ENCODE measurements around the gene FBXO28. TPM values are rescaled to one million over a fixed set of nuclear protein-coding genes. Genes with fewer than 3 reads are reported as not detected.

Gene FBXO28
- total RNA-seq, 2 experiments from 2014 or later: 19.5 to 20.0 TPM

DNA sequence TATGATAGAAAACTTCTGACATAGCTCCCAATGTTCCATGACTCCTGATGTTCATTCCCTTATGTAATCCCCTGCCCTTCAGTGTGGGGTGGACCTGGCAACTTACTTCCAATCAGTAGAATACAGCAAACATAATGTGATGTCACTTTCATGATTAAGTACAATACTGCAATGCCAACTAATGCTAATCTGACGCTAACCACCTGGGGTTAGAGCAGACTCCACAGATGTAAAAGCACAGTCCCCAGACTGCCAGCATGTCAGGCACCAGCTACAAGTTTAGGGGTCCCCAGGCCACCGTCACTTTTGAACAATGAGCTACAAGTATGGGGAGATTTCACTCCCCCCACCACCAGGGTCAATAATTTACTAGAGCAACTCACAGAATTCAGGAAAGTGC is 32.3 kb upstream of the FBXO28 start:
- Mint-ChIP-seq H3K36me3 (no peaks in the 10 kb centered on the region), H3K9me3 (no peaks in the 10 kb centered on the region), H3K4me3 (no peak overlapping the region), H3K27me3 (peaks cover 10% of the 10 kb centered on the region), H3K4me1 (ENCODE audit: low read depth) (peaks cover 2% of the 10 kb centered on the region), H3K27ac (no peak overlapping the region)
- no peak for DNase-seq
- ChIA-PET CTCF (interaction anchor here (1.0 kb wide), 1 partner anchor 30 kb away, joined by 3 read pairs; no protein-coding TSS in a partner anchor), POLR2A (no interaction called here)
- intact Hi-C loops (cut with micrococcal nuclease): loop anchor here (2.0 kb wide), 1 partner anchor 21 kb away; no protein-coding TSS in a partner anchor

DNA sequence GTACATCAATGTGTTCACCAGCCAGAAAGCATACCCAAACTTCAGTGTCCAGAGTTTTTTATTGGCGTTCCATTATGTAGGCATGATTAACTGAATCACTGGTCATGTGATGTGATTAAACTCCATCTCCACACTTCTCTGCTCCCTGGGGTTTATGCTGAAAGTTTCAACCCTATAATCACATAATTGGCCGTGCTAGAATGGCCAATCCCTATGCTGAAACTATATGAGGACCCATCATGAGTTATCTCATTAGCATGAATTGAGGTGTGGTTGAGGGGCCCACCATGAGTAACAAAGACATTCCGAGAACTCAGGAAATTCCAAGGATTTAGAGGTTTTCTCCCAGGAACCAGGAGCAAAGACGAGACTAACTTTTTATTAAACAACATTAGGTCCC is 31.8 kb upstream of the FBXO28 start:
- intact Hi-C loops (cut with micrococcal nuclease): no loop called here
- ChIA-PET POLR2A (no interaction called here), CTCF (no interaction called here)
- no peaks in the 10 kb centered on the region for H3K9me3 Mint-ChIP-seq
- H3K4me3 Mint-ChIP-seq: no peak overlapping the region
- peaks cover 11% of the 10 kb centered on the region for H3K27me3 Mint-ChIP-seq
- H3K4me1 Mint-ChIP-seq (ENCODE audit: low read depth): peaks cover 2% of the 10 kb centered on the region
- no peak for DNase-seq
- no peaks in the 10 kb centered on the region for H3K36me3 Mint-ChIP-seq
- no peak overlapping the region for H3K27ac Mint-ChIP-seq

DNA sequence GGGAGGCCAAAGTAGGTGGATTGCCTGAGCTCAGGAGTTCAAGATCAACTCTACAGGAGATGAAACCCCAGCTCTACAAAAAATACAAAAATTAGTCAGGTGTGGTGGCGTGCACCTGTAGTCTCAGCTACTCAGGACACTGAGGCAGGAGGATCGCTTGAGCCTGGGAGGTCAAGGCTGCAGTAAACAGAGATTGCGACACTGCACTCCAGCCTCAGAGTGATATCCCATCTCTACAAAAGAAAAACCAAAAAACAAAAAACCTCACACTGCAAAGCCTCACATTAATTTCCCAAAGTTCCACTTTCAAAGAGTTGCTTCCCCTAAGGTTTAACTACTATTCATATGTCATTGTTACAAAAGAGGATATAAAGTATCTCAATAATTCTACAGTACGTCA is 29.0 kb upstream of the FBXO28 start:
- no peaks in the 10 kb centered on the region for H3K36me3 Mint-ChIP-seq
- ChIA-PET POLR2A (no interaction called here), CTCF (no interaction called here)
- intact Hi-C loops (cut with micrococcal nuclease): no loop called here
- no peak for DNase-seq
- H3K9me3 Mint-ChIP-seq: no peaks in the 10 kb centered on the region
- H3K27me3 Mint-ChIP-seq: peaks cover 11% of the 10 kb centered on the region
- no peak overlapping the region for H3K4me3 Mint-ChIP-seq
- peaks cover 2% of the 10 kb centered on the region for H3K4me1 Mint-ChIP-seq (ENCODE audit: low read depth)
- no peak overlapping the region for H3K27ac Mint-ChIP-seq

DNA sequence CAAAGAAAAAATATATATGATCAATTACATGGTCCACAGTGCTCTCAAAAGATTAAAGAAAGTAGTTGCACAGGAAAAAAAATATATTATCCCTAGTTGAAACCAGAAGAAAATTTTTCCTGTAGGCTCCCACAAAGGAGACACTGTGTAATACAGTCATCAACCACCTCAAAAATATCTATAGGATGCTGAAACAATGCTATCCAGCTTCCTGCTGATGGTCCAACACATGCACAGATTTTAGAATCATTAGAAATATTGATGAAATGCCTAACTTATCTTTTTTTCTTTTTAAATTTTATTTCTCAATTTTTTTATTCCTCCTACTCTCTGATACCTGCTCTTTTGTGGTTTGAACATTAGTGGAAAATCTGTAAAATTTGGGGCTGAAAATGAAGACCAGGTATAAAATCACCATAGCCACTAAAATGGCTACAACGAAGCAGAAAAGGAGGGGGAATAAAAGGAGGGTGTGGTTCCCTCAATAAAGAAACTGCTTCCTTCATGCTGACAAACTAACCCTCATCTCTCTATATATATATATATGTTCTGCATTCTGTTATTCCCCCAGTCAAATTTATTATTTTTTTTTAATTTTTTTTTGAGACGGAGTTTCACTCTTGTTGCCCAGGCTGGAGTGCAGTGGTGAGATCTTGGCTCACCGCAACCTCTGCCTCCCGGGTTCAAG is 28.3 kb upstream of the FBXO28 start:
- DNase-seq: no peak
- intact Hi-C loops (cut with micrococcal nuclease): no loop called here
- H3K4me3 Mint-ChIP-seq: no peak overlapping the region
- peaks cover 11% of the 10 kb centered on the region for H3K27me3 Mint-ChIP-seq
- ChIA-PET CTCF (no interaction called here), POLR2A (no interaction called here)
- no peaks in the 10 kb centered on the region for H3K9me3 Mint-ChIP-seq
- H3K36me3 Mint-ChIP-seq: no peaks in the 10 kb centered on the region
- no peak overlapping the region for H3K27ac Mint-ChIP-seq
- no peaks in the 10 kb centered on the region for H3K4me1 Mint-ChIP-seq (ENCODE audit: low read depth)

DNA sequence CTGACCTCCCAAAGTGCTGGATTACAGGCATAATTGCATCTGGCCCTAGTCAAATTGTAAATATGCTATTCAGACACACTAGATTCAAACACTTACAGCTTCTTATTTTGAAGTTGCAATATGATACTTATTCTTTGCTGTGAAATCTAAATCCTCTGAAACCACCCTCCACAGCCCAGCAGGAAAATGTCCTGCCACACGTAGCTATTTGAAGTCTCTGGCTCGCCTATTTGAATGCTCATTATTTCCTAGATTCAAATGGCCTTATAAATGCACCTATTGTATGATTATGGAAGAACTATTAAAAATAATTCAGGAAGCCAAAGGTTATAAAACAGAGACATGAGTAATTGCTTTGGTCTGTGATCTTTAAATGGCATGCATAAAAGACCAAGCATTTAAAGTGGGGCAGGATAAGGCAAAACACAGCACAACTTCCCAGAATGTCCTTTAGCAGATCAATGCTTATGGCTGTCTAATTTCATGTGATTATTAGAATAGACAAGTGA is 26.6 kb upstream of the FBXO28 start:
- peaks cover 12% of the 10 kb centered on the region for H3K27me3 Mint-ChIP-seq
- H3K36me3 Mint-ChIP-seq: no peaks in the 10 kb centered on the region
- intact Hi-C loops (cut with micrococcal nuclease): no loop called here
- no peak for DNase-seq
- H3K27ac Mint-ChIP-seq: no peak overlapping the region
- no peaks in the 10 kb centered on the region for H3K9me3 Mint-ChIP-seq
- no peaks in the 10 kb centered on the region for H3K4me1 Mint-ChIP-seq (ENCODE audit: low read depth)
- CTCF ChIA-PET: interaction anchor here (0.7 kb wide), 1 partner anchor 158 kb away, joined by 3 read pairs; no protein-coding TSS in a partner anchor
- POLR2A ChIA-PET: no interaction called here
- H3K4me3 Mint-ChIP-seq: no peak overlapping the region

DNA sequence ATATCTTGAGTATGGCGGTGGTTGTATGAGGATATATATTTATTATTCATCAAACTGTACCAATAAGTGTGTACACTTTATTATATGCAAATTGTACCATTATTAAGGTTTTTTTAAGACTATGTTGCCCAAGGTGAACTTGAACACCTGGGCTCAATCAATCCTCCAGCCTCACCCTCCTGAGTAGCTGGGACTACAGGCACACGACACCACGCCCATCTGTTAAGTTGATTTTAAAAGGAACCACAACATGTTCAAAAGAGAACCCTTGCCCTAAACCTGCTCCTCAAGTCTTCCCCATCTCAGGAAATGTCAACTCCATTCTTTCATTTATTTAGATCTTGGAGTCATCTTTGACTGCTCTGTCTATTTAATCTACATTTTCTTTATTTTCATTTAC is 24.3 kb upstream of the FBXO28 start:
- ChIA-PET POLR2A (no interaction called here), CTCF (no interaction called here)
- intact Hi-C loops (cut with micrococcal nuclease): no loop called here
- no peaks in the 10 kb centered on the region for H3K4me1 Mint-ChIP-seq (ENCODE audit: low read depth)
- H3K4me3 Mint-ChIP-seq: no peak overlapping the region
- H3K27ac Mint-ChIP-seq: no peak overlapping the region
- H3K36me3 Mint-ChIP-seq: no peaks in the 10 kb centered on the region
- H3K9me3 Mint-ChIP-seq: no peaks in the 10 kb centered on the region
- DNase-seq: no peak
- H3K27me3 Mint-ChIP-seq: peaks cover 12% of the 10 kb centered on the region

DNA sequence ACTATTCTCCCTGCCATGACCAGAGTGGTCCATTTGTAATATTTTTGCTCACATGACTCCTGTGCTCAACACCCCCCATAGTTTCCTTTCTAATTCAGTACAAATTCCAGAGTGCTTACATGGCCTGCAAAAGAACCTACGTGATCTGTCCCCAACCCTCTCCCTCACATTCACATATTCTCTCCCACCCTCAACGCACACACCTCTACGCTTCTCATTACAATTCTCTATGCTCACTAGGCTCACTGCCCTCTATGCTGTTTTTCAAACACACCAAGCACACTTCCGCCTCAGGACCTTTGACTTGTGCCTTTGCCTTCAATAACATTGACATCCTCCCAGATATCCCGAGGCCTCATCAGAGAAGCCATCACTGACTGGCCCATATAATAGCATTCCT is 23.8 kb upstream of the FBXO28 start:
- intact Hi-C loops (cut with micrococcal nuclease): no loop called here
- Mint-ChIP-seq H3K9me3 (no peaks in the 10 kb centered on the region), H3K36me3 (no peaks in the 10 kb centered on the region), H3K27me3 (peaks cover 12% of the 10 kb centered on the region), H3K27ac (no peak overlapping the region), H3K4me1 (ENCODE audit: low read depth) (no peaks in the 10 kb centered on the region), H3K4me3 (no peak overlapping the region)
- no peak for DNase-seq
- CTCF ChIA-PET: interaction anchor here (0.6 kb wide), 1 partner anchor 28 kb away, joined by 4 read pairs; no protein-coding TSS in a partner anchor
- POLR2A ChIA-PET: no interaction called here

DNA sequence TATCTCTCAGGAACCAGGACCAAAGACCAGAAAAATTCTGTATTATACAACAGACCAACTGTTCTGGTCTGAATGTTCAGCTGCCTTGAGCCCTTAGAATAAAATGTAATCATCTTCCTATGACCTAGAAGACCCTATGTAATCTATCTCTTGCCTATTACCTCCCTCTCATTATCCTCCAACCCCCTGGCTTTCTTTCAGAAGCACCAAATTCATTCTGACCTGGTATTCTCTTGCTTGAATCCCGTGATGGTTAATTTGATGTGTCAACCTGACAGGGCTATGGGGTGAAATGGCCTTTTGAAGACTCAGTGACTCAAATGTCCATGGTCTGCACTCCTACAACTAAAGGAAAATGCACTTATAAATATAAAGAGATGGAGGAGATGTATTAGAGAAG is 21.8 kb upstream of the FBXO28 start:
- H3K36me3 Mint-ChIP-seq: no peaks in the 10 kb centered on the region
- no peak overlapping the region for H3K4me3 Mint-ChIP-seq
- intact Hi-C loops (cut with micrococcal nuclease): no loop called here
- H3K27ac Mint-ChIP-seq: no peak overlapping the region
- H3K27me3 Mint-ChIP-seq: peaks cover 12% of the 10 kb centered on the region
- H3K9me3 Mint-ChIP-seq: no peaks in the 10 kb centered on the region
- H3K4me1 Mint-ChIP-seq (ENCODE audit: low read depth): no peaks in the 10 kb centered on the region
- DNase-seq: no peak
- ChIA-PET POLR2A (no interaction called here), CTCF (no interaction called here)

DNA sequence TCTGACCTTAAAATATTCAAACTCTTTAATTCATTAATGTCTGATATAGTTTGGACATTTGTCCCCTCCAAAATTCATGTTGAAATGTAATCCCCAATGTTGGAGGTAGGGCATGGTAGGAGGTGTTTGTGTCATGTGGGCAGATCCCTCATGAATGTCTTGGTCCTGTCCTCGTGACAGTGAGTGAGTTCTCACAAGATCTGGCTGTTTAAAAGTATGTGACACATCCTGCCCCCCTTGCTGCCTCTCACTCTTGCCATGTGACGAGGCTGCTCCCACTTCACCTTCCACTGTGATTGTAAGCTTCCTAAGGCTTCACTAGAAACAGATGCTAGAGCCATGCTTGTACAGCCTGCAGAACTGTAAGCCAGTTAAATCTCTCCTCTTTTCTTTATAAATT is 21.3 kb upstream of the FBXO28 start:
- no peaks in the 10 kb centered on the region for H3K4me1 Mint-ChIP-seq (ENCODE audit: low read depth)
- no peaks in the 10 kb centered on the region for H3K36me3 Mint-ChIP-seq
- peaks cover 10% of the 10 kb centered on the region for H3K27me3 Mint-ChIP-seq
- H3K27ac Mint-ChIP-seq: no peak overlapping the region
- ChIA-PET CTCF (no interaction called here), POLR2A (no interaction called here)
- H3K9me3 Mint-ChIP-seq: no peaks in the 10 kb centered on the region
- intact Hi-C loops (cut with micrococcal nuclease): no loop called here
- no peak for DNase-seq
- no peak overlapping the region for H3K4me3 Mint-ChIP-seq

DNA sequence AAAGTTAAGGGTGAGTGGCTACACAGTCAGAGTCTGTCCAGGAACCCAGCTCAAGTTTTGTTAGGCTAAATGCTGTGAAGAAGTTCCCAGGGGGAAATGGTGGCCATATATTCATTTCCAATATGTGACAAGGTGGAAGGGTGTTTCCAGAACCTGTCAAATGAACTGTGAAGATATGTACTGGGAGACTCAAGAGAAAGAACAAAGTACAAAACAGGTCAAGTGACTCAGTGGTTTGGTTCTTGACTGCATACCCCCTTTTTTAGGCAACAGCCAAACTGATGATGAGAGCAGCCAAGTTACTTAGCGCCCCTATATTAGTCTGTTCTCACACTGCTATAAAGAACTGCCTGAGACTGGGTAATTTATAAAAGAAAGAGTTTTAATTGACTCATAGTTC is 18.6 kb upstream of the FBXO28 start:
- peaks cover 9% of the 10 kb centered on the region for H3K27me3 Mint-ChIP-seq
- H3K9me3 Mint-ChIP-seq: no peaks in the 10 kb centered on the region
- no peaks in the 10 kb centered on the region for H3K36me3 Mint-ChIP-seq
- intact Hi-C loops (cut with micrococcal nuclease): no loop called here
- POLR2A ChIA-PET: no interaction called here
- no peaks in the 10 kb centered on the region for H3K4me1 Mint-ChIP-seq (ENCODE audit: low read depth)
- H3K4me3 Mint-ChIP-seq: no peak overlapping the region
- DNase-seq: no peak
- CTCF ChIA-PET: no interaction called here
- no peak overlapping the region for H3K27ac Mint-ChIP-seq

DNA sequence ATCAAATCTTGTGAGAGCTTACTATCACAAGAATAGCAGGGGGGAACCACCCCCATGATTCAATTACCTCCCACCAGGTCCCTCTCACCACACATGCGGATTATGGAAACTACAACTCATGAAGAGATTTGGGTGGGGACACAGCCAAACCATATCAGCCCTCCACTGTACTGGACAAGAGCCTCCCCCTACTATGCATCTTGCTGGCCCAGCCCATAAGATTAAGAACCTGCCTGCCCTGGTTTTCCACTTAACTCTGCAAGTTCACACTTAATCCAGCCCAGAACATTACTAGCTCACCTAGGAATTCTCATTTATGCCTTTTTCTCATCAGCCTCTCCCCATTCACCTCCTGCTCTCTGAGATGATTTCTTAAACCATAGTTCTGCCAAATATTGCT is 18.0 kb upstream of the FBXO28 start:
- DNase-seq: no peak
- H3K9me3 Mint-ChIP-seq: no peaks in the 10 kb centered on the region
- H3K4me3 Mint-ChIP-seq: no peak overlapping the region
- no peaks in the 10 kb centered on the region for H3K36me3 Mint-ChIP-seq
- ChIA-PET POLR2A (no interaction called here), CTCF (no interaction called here)
- no peaks in the 10 kb centered on the region for H3K4me1 Mint-ChIP-seq (ENCODE audit: low read depth)
- H3K27ac Mint-ChIP-seq: no peak overlapping the region
- H3K27me3 Mint-ChIP-seq: peaks cover 9% of the 10 kb centered on the region
- intact Hi-C loops (cut with micrococcal nuclease): no loop called here

DNA sequence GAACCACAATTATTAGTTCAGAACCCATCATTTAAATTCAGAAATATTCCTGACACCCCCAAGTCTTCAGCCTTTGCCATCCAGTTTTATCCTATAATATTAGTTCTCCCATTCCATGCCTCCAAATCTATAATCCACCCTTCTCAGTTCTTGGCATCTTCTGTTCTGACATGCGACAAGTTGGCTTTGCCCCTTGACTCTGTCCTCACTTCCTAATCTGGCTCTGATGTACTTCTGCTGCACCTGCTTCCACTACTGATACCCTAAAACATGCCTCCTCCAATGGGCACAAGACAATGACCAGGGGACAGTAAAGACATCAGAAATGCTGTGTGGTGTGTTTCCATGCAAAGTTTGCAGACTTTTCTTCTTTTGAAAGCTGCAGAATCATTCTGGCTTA is 17.1 kb upstream of the FBXO28 start:
- no peaks in the 10 kb centered on the region for H3K9me3 Mint-ChIP-seq
- intact Hi-C loops (cut with micrococcal nuclease): no loop called here
- no peaks in the 10 kb centered on the region for H3K36me3 Mint-ChIP-seq
- no peak for DNase-seq
- no peak overlapping the region for H3K27ac Mint-ChIP-seq
- ChIA-PET POLR2A (no interaction called here), CTCF (no interaction called here)
- H3K4me3 Mint-ChIP-seq: no peak overlapping the region
- H3K27me3 Mint-ChIP-seq: peaks cover 8% of the 10 kb centered on the region
- H3K4me1 Mint-ChIP-seq (ENCODE audit: low read depth): no peaks in the 10 kb centered on the region

DNA sequence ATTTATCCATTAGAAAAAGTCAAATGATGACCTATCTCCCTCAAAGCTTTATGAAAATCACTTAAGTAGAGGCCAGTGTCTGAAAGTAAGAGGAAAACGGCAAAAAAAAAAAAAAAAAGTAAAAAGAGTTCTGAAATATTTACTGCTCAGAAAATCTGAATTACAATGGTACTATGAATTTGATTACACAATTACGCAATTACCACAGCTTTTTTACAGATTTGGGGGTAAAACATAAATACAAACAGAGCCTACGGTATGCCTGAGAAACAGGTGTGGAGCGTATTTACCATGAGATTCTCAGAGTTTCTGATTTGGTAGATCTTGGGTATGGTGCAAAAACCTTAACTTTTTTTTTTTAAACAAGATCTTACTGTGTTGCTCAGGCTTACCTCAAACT is 15.9 kb upstream of the FBXO28 start:
- no peaks in the 10 kb centered on the region for H3K9me3 Mint-ChIP-seq
- no peak for DNase-seq
- H3K27ac Mint-ChIP-seq: no peak overlapping the region
- H3K27me3 Mint-ChIP-seq: peaks cover 8% of the 10 kb centered on the region
- no peak overlapping the region for H3K4me3 Mint-ChIP-seq
- H3K4me1 Mint-ChIP-seq (ENCODE audit: low read depth): no peaks in the 10 kb centered on the region
- CTCF ChIA-PET: no interaction called here
- POLR2A ChIA-PET: no interaction called here
- no peaks in the 10 kb centered on the region for H3K36me3 Mint-ChIP-seq
- intact Hi-C loops (cut with micrococcal nuclease): no loop called here
